ENCODE data around the gene TEX29. TPM values are rescaled to one million over a fixed set of nuclear protein-coding genes. Genes with fewer than 3 reads are reported as not detected.
A peak's percentile ranks its signal among the peaks of the same experiment; 100 is the strongest.

The TEX29 gene
- total RNA-seq, 1 experiment from 2014 or later, result 0.33 TPM

- H4K8ac ChIP-seq (replicated peaks; ENCODE audit: insufficient read length, low read depth, low read length), result no peak overlapping the region
- H3K56ac ChIP-seq (ENCODE audit: insufficient read length, low read depth, low read length), result no peak overlapping the region
- no peak overlapping the region for H3K9ac ChIP-seq (ENCODE audit: extremely low read depth, insufficient read length, low read length)
- no peaks in the 10 kb centered on the region for H3K4me1 ChIP-seq (ENCODE audit: insufficient read depth, low read length)
- H3K79me2 ChIP-seq (ENCODE audit: insufficient read depth, low read length), result no peaks in the 10 kb centered on the region
- H3K23me2 ChIP-seq (ENCODE audit: insufficient read length, low read depth, low read length, poor library complexity, severe bottlenecking), result no peaks in the 10 kb centered on the region
- no peak overlapping the region for H3T11ph ChIP-seq (ENCODE audit: low read length)
- H3K9me3 ChIP-seq (ENCODE audit: control insufficient read depth, low read depth, low read length), result no peaks in the 10 kb centered on the region
- peak; percentile 12 for DNase-seq
- no peak overlapping the region for H2BK120ac ChIP-seq (ENCODE audit: low read depth, low read length, poor library complexity, severe bottlenecking)
- no CpG with 5 or more reads among the region's 9 CpGs for WGBS (ENCODE audit: extremely low coverage, insufficient read length, low lambda C conversion rate)
- no peak overlapping the region for H2BK20ac ChIP-seq (ENCODE audit: low read depth, low read length, poor library complexity, severe bottlenecking)
- H2BK15ac ChIP-seq (ENCODE audit: low read depth, low read length), result no peak overlapping the region
- H3K4me2 ChIP-seq (ENCODE audit: insufficient read depth, insufficient read length, low read length), result no peak overlapping the region
- Mint-ChIP-seq H3K27ac (no peak overlapping the region), H3K36me3 (ENCODE audit: insufficient read depth in 1 of 3, low read depth in 3 of 3) (no peaks in the 10 kb centered on the region; a peak in 1 of 7 replicates), H3K9me3 (no peaks in the 10 kb centered on the region), H3K4me3 (no peak overlapping the region), H3K27me3 (ENCODE audit: low read depth) (peaks cover 6% of the 10 kb centered on the region), H3K4me1 (peaks cover 4 to 5% of the 10 kb centered on the region in 2 experiments; a peak in 2 of 4 replicates)
- H3K27me3 ChIP-seq (ENCODE audit: insufficient read depth, low read length), result no peaks in the 10 kb centered on the region
- no peaks in the 10 kb centered on the region for H4K20me1 ChIP-seq (ENCODE audit: control insufficient read depth, insufficient read depth, insufficient read length)
- no peak overlapping the region for H4K5ac ChIP-seq (ENCODE audit: insufficient read length, low read depth, low read length)
- no peak overlapping the region for H3K4ac ChIP-seq (ENCODE audit: low read depth, low read length)
- no peak overlapping the region for H3K27ac ChIP-seq (ENCODE audit: insufficient read length, low read depth, low read length)
- H3K18ac ChIP-seq (ENCODE audit: insufficient read length, low read depth, low read length), result no peak overlapping the region
- no peak overlapping the region for H3K14ac ChIP-seq (ENCODE audit: insufficient read depth, low read length)
- H2AK5ac ChIP-seq (ENCODE audit: insufficient read length, low read length), result no peak overlapping the region
- H2AFZ ChIP-seq (ENCODE audit: low read length), result no peak overlapping the region
- TF ChIP-seq CTCF (conservative IDR thresholded peaks at IDR 0.05), result no peak
- no peaks in the 10 kb centered on the region for H3K79me1 ChIP-seq (ENCODE audit: insufficient read depth, low read depth, low read length, poor library complexity, severe bottlenecking)
- no peak overlapping the region for H4K91ac ChIP-seq (ENCODE audit: insufficient read length, low read depth, low read length)
- H2BK5ac ChIP-seq (ENCODE audit: insufficient read length, low read length), result no peak overlapping the region
- no peak overlapping the region for H2BK12ac ChIP-seq (ENCODE audit: insufficient read length, low read depth, low read length)
- no peak overlapping the region for H3K23ac ChIP-seq (ENCODE audit: insufficient read length, low read depth, low read length)
These were observed 22.3 kb downstream of the TEX29 start for GRCh38 chr13:111342721-111343120.
